Subcutaneous preadipocyte (primary cell): ENCODE measurements around the gene BMERB1. TPM values are rescaled to one million over a fixed set of nuclear protein-coding genes. Genes with fewer than 3 reads are reported as not detected.

Experiments used
- total RNA-seq: library from RNA; depleted of rRNA; stranded (reverse); fragments of >200 nt; gene quantifications from 2 replicates; pipeline ENCODE4 v1.2.3, GENCODE V29; 2012

BMERB1 gene
- 42.6 and 45.9 TPM in 2 replicates for total RNA-seq

DNA sequence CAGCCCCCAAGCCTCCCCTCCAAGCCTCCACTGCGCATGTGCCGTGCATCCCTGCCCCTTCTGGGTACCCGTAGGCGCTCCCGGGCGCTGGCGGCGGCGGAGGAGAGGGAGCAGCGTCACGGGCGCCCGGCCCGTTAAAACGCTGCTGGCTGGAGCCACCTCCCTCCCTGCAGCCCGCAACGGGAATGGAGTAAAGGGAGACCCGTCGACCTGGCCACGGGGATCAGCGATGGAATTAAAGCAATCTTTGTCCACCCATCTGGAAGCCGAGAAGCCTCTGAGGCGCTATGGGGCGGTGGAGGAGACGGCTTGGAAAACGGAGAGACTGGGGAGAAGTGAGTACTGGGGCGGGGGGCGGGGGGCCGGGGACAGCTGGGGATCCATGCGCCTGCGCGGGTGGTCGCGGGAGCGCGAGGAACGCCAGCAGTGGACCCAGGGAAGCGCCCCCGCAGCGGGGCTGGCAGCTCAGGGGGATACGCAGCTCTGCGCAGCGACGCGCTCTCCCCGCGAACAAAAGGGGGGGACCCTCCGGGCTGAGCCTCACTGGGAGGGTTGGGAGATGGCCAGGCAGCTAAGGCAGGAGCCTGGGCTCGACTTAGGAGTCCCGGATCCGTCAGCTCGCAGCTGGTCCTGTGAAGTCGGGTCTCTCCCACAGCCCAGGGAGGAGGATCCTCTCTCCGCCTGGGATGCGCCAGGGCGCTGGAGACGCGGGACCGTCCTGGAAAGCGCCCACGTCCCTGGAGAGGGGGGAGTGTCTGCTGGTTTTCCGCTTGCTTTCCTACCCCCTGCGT, at the start of gene BMERB1:
Gene BMERB1 (plus strand): TSS at position 164 of the 791 bp plus-strand sequence. CDS start 66 bp downstream, at position 230.

DNA sequence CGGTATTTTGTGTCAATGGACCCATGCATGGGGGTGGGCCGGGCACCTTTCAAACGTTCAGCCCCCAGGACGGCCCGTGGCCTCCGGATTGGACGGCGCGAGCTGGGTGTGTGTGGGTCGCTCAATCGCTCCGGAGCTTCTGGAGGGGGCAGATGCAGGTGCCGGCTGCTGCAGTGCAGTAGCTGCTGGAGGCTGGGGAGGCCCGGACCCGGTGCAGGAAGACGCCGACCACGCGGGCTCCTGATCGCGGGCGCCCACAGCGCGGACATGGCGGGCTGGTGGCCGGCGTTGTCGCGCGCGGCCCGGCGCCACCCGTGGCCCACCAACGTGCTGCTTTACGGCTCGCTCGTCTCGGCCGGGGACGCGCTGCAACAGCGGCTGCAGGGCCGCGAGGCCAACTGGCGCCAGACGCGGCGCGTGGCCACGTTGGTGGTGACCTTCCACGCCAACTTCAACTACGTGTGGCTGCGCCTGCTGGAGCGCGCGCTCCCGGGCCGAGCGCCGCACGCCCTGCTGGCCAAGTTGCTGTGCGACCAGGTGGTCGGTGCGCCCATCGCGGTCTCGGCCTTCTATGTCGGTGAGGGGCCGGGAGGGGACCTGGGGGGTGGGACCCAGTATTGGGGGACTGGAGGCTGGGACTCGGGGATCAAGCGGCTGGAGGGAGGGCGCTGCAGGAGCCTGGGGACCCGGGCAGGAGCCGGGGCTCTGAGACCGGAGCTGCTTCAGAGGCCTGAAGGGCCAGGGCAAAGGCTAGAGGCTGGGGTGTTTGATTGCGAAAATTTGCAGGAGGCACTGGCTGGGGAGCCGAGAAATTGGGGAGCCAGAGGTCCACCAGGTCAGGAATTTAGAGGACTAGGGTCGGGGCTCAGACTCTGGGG, 38.5 kb upstream of the BMERB1 start, which contains the start of gene MPV17L:
Gene MPV17L (plus strand): TSS at position 124 of the 878 bp plus-strand sequence. CDS start 144 bp downstream, at position 268.

Other genes starting within 250 kb of the BMERB1 start
- under 0.01 TPM in 1 of 2 replicates, not detected in the other for gene NPIPA5, start 56.3 kb upstream of the BMERB1 start, total RNA-seq
- gene MPV17L, start 38.8 kb upstream of the BMERB1 start, total RNA-seq: 0.37 and 1.2 TPM in 2 replicates
- 14.0 and 16.4 TPM in 2 replicates for gene MARF1, start 208.6 kb downstream of the BMERB1 start, total RNA-seq
- gene NDE1, start 215.7 kb downstream of the BMERB1 start, total RNA-seq: 27.9 and 53.0 TPM in 2 replicates